Measurements from ENCODE around the gene JPH4. TPM values are rescaled to one million over a fixed set of nuclear protein-coding genes. Genes with fewer than 3 reads are reported as not detected.

The JPH4 gene
- total RNA-seq, 1 experiment from 2014 or later = 0.15 TPM

DNA sequence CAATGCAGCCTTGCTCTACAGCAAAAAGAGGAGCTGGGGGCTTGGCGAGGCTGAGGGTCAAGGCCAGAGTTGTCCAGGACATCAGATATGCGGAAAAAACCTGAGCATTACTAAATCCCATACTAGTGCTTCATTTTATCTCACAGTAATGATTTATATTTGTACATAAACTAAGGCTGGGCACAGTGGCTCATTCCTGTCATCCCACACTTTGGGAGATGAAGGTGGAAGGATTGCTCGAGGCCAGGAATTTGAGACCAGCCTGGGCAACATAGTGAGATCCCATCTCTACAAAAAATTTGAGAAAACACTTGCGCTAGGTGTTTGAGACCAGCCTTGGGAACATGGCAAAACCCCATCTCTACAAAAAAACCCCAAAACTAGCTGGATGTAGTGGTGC, 11.6 kb upstream of the JPH4 start (continued):
- TF ChIP-seq, protein P1, sequence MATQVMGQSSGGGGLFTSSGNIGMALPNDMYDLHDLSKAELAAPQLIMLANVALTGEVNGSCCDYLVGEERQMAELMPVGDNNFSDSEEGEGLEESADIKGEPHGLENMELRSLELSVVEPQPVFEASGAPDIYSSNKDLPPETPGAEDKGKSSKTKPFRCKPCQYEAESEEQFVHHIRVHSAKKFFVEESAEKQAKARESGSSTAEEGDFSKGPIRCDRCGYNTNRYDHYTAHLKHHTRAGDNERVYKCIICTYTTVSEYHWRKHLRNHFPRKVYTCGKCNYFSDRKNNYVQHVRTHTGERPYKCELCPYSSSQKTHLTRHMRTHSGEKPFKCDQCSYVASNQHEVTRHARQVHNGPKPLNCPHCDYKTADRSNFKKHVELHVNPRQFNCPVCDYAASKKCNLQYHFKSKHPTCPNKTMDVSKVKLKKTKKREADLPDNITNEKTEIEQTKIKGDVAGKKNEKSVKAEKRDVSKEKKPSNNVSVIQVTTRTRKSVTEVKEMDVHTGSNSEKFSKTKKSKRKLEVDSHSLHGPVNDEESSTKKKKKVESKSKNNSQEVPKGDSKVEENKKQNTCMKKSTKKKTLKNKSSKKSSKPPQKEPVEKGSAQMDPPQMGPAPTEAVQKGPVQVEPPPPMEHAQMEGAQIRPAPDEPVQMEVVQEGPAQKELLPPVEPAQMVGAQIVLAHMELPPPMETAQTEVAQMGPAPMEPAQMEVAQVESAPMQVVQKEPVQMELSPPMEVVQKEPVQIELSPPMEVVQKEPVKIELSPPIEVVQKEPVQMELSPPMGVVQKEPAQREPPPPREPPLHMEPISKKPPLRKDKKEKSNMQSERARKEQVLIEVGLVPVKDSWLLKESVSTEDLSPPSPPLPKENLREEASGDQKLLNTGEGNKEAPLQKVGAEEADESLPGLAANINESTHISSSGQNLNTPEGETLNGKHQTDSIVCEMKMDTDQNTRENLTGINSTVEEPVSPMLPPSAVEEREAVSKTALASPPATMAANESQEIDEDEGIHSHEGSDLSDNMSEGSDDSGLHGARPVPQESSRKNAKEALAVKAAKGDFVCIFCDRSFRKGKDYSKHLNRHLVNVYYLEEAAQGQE (IDR thresholded peaks at IDR 0.05; ENCODE audit: low read depth) = no peak
- TF ChIP-seq SP1 (IDR thresholded peaks at IDR 0.05; ENCODE audit: low read depth) (no peak), CTCF (IDR thresholded peaks at IDR 0.05 in 2 of 3, conservative IDR thresholded peaks at IDR 0.05 in 1 of 3; ENCODE audit: borderline replicate concordance in 1 of 3, insufficient read depth in 1 of 3, low read depth in 2 of 3, low read length in 2 of 3) (no peak), RAD21 (IDR thresholded peaks at IDR 0.05; ENCODE audit: low read depth) (no peak), SRF (IDR thresholded peaks at IDR 0.05; ENCODE audit: low read depth) (no peak)

DNA sequence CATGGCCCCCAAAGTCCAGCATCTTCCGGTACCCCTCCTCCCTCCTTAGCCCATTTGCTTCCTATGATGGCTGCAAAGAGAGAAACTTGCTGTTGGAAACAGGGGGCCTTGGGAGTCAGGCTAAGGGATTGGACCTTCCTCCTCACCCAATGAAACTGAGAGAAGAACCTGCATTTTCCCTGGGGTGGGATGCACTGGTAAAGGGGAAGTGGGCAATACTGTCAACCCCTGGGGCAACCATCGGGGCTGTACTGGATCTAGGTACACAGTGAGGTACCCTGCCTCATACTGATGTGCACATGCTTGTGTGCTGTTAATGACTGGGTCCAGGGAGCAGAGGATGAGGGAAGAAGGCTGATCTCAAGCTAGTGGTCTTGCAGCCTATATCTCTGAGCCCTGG, 11.0 kb upstream of the JPH4 start:
- TF ChIP-seq SP1 (IDR thresholded peaks at IDR 0.05; ENCODE audit: low read depth) (no peak), ZNF274 (IDR thresholded peaks at IDR 0.05; ENCODE audit: low read depth, low read length) (no peak), EZH2 (IDR thresholded peaks at IDR 0.05) (no peak), EZH2phosphoT487 (IDR thresholded peaks at IDR 0.05; ENCODE audit: borderline replicate concordance) (no peak), TCF7L2 (IDR thresholded peaks at IDR 0.05; ENCODE audit: borderline replicate concordance, extremely low read depth, insufficient read depth, insufficient read length) (no peak), SRF (IDR thresholded peaks at IDR 0.05; ENCODE audit: low read depth) (no peak), ATF3 (IDR thresholded peaks at IDR 0.05) (no peak)
- POLR2A ChIA-PET = interaction anchor here (1.5 to 1.6 kb wide), 2 partner anchors 43 to 321 kb away, joined by 5 to 7 read pairs; no protein-coding TSS in a partner anchor
- Histone ChIP-seq H3K27ac (ENCODE audit: low read depth, low read length) (0 out of 2 replicates have a peak overlapping the region, but pooled peaks have one; percentile 16), H2AFZ (ENCODE audit: low read depth, low read length, poor library complexity, severe bottlenecking) (peak overlapping the region; percentile 43), H3K4me3 (replicated peaks in 1 of 2; ENCODE audit: low read depth in 1 of 2, low read length in 2 of 2) (no peak overlapping the region), H3K36me3 (ENCODE audit: control insufficient read depth in 1 of 2, insufficient read depth in 2 of 2, low read length in 2 of 2) (no peaks in the 10 kb centered on the region), H3K4me1 (ENCODE audit: control insufficient read depth in 1 of 2, insufficient read depth in 2 of 2, low read length in 2 of 2) (peaks cover 4 to 12% of the 10 kb centered on the region in 2 experiments; a peak in 3 of 4 replicates), H3K27me3 (ENCODE audit: insufficient read depth, low read length) (no peaks in the 10 kb centered on the region), H3K79me2 (ENCODE audit: insufficient read depth, low read length) (no peaks in the 10 kb centered on the region), H3K4me2 (ENCODE audit: low read length) (peak overlapping the region; percentile 42; the same call in 1 of the 2 replicates), H3K9ac (ENCODE audit: low read length) (no peak overlapping the region), H4K20me1 (ENCODE audit: insufficient read depth) (no peaks in the 10 kb centered on the region), H3K9me2 (ENCODE audit: insufficient read depth) (no peaks in the 10 kb centered on the region), H3K9me3 (ENCODE audit: control insufficient read depth in 1 of 2, insufficient read depth in 1 of 2, low read depth in 1 of 2, low read length in 2 of 2) (no peaks in the 10 kb centered on the region)
- BruUV-seq (replicated peaks) = no TSS peak
- RAD21 ChIA-PET (ENCODE audit: low non-redundant PET in 1 of 2, low total read pairs in 2 of 2, uncharacterized antibody in 2 of 2, unreplicated experiment in 2 of 2) = interaction anchor here (1.1 to 1.2 kb wide), 5 partner anchors 42 to 341 kb away, joined by 3 to 7 read pairs (median 4); no protein-coding TSS in a partner anchor
- DNase-seq (ENCODE audit: low read depth, low spot score) = no peak
- CTCF ChIA-PET = interaction anchor here (0.6 to 1.7 kb wide), 19 partner anchors 8 to 519 kb away, joined by 3 to 45 read pairs (median 4); partner anchors contain the start of genes AP1G2 and PCK2
- ATAC-seq = peak; percentile 5; the same call in 1 of the 2 replicates
- intact Hi-C loops (cut with micrococcal nuclease) = loop anchor here (1.0 kb wide), 2 partner anchors 340 to 364 kb away; partner anchors contain the start of gene DHRS4
